CD4-positive, alpha-beta T cell treated with Interleukin-1 beta for 1 hour (primary cell): Measurements from ENCODE around the gene MAGOH.
"Not testable (repeated sequence)": the region's sequence is repeated elsewhere in the genome, so short reads cannot be mapped to it uniquely, and the experiment has no call there.

Source experiments
- DNase-seq, 2 donors: peaks; one replicate each; pipeline ENCODE4 v3.0.0-alpha.2; 2020 to 2022

MAGOH gene

GRCh38 chr1:53238197-53239155 is at the start of gene MAGOH:
Gene MAGOH, minus strand, starts transcription at chr1:53238518. Its CDS starts 70 bp downstream, at chr1:53238448.
- DNase-seq, result peak; percentile 95 to 96

DNA sequence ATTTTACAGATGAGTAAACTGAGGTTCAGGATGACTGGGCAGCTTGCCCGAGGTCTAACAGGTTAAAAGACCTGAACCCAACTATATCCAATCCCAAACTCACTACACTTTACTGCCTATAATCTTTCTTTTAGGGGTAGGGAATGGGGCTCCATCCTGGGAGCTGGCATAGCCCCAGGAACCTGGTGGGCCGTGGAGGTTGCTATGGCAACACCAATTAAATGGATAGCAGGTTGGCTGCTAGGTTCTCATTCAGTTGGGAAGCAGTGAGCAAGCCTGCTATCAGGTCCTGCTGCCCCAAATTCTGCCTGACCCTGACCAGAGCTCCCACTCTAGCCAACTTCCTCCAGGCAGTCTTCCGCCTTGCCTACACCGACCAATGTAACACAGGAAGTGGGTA is 48.6 kb upstream of the MAGOH start:
- no peak for DNase-seq

GRCh38 chr1:53285969-53286760 is 47.8 kb upstream of the MAGOH start:
- DNase-seq, result no peak

DNA sequence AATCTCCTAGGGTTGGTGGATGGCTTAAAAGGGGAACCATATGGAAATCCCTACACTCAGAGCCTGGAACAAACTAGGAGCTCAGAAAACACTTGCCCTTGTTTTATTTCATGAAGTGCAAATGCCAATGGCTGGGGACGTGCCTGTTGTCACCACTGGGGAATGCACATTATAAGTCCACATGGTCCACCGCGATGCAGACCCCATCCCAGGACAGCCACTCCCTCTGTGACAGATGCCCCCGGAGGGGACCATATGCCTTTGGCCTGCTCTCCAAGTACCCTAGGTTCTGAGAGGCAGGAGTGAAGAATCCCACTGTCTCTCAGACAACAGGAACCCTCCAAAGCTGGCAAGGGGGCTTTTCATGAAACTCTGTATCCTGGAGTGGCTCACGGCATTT is 47.2 kb upstream of the MAGOH start:
- DNase-seq, result no peak

- no peak for DNase-seq
Observed at GRCh38 chr1:53284224-53285020, 46.1 kb upstream of the MAGOH start.

GRCh38 chr1:53283156-53283555 is 44.8 kb upstream of the MAGOH start:
- DNase-seq, result not testable (repeated sequence)

DNA sequence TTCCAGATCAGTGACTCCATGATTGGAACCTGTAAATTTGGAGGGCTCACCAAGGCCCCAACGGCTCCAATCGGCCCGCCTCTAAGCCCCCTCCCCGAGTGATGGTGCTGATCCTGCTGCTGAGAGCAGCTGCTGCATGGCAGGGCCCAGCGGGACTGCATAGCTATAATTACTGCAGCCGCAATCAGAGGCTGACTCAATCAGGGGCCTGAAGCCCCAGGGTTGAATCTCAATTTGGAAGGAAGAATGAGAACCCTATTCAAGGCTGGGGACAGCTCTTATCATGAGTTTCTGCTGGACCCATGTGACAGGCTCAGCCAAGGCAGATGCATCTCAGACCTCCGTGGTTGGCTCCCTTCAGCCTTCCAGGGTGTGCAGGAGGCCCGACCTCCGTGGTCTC is 42.8 kb upstream of the MAGOH start:
- DNase-seq, result no peak

DNA sequence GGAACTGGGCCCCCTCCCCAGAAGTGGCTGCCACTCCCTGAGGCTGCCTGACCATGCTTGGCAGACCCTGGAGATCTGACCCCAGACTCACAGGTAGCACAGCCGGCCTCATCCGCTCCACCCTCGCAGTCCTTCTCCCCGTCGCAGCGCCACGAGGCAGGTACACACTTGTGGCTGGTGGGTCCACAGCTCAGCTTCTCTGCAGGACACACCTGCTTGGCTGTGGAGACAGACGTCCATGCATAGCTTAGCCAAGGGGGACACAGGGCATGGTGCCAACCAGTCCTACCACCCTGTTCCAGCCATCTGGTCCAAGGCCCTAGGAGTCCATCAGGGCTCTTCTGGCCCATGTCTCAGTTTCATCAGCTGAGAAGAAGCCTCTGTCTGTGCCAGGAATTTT is 42.2 kb upstream of the MAGOH start:
- DNase-seq, result no peak

DNA sequence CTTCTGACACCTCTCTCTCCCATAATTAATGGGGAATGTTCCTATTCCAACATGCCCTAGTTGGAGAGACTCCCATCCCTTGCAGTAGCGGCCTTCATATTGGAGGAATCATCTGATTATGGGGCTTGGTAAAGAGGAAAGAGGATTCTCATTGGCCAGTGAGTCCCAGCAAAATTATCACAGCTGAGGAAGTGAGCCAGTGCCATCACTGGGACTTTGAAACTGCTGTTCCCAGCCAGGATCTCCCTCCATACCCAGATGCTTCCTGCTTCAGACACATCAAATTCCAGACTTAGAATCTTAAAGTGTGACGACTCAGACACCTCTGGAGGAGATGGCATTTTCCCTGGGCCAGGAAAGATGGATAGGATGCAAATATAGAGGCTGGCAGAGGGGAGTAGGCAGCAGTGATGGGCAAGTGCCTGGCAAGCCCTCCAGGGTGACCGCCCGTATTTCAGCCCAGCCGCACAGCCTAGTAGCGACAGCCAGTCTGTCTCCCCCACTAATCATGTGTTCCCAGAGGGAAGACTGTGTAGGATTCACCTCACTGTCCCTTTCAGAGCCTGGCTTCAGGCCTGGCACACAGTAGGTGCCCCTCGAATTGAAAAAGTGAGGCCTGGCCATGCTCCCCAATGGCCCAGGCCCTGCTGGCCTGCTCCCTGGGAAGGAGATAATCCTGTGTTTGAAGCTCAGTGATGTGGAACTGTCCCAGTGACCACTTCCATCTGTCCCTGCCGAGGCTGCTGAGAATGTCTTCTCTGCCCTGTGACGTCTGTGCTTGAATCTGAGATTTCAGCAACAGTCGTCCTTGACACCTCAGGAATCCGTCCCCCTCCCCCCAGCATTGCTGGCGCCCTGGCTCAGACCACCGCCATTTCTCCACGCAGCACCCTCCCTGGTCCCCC is 41.2 kb upstream of the MAGOH start:
- DNase-seq, result no peak

GRCh38 chr1:53278298-53278725 is 40.0 kb upstream of the MAGOH start:
- DNase-seq, result peak; percentile 52 to 68

GRCh38 chr1:53277326-53277725 is 39.0 kb upstream of the MAGOH start:
- no peak for DNase-seq

DNA sequence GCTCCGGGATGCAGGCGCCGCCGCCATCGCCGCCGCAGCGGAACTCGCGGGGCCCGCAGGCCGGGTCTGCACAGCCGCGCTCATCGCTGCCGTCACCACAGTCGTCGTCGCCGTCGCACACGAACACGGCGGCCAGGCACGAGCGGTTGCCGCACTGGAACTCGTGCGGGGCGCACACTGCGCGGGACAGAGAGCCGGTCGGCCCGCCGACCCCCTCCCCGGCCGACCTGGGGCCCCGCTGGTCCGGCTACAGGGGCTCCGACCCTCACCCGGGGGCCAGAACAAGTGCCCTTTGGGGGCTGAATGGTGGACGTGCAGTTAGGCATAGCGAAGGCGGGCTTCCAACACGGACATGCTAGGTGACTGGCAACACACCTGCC is 38.6 kb upstream of the MAGOH start:
- DNase-seq, result no peak

- no peak for DNase-seq
Observed at GRCh38 chr1:53276153-53276901, 38.0 kb upstream of the MAGOH start.

DNA sequence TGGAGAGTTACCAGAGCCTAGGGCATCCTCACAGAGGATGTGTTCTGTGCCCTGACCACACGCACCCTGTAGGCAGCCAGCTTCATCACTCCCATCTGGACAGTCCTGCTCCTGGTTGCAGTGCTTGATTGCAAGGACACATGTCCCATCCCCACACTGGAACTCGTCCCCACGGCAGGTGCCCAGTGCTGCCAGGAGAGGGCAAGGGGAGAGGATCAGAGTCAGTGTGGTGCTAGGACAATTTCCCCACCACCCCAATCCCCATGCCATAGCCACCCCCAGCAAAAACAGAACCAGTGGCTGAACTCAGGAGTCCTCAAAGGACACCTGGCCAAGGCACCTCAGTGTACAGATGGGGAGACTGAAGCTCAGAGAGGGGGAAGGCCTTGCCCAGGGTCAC is 37.2 kb upstream of the MAGOH start:
- DNase-seq, result no peak

- DNase-seq, result no peak
Observed at GRCh38 chr1:53274541-53275185, 36.3 kb upstream of the MAGOH start.

GRCh38 chr1:53274026-53274425 is 35.7 kb upstream of the MAGOH start:
- DNase-seq, result no peak

- DNase-seq, result no peak
Observed at GRCh38 chr1:53273526-53273925, 35.2 kb upstream of the MAGOH start.

DNA sequence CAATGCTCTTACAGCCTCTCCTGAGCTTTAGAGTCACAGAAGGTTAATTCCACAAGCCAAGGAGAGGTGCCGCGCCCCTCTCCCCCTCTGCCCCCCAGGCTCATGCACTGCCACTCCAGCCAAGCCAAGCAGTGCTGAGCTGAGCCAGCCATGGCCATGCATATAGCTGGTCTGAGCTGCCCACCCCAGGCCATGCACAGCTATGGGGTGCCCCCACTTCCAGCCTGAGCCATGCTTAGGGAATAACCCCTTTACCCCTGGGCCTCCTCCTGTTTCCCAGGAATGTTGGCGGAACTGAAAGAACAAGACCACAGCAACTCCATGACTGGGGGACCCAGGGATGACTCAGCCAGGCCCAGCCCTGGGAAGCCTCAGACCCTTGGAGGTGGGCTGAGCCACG is 34.0 kb upstream of the MAGOH start:
- DNase-seq, result no peak

- no peak for DNase-seq
Observed at GRCh38 chr1:53271446-53272090, 33.2 kb upstream of the MAGOH start.

DNA sequence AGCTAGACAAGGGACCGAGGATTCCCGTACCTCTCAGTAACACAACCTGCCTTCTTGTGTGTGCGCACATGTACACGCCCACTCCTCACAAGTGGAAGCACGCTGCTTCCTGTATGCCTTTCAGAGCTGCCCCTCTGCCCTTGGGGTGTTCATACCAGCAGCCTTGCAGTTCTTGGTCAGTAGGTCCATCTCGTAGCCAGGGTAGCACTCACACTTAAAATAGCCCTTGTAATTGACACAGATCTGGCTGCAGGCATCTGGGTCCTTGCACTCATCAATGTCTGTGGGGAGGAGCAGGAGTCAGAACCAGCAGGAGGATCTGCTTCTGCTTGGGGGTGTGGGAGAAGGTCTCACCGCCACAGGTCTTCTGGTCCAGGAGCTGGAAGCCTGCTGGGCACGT is 32.6 kb upstream of the MAGOH start:
- DNase-seq, result no peak
